Panc1 (cell line): Measurements from ENCODE around the gene ARHGAP31. TPM values are rescaled to one million over a fixed set of nuclear protein-coding genes. Genes with fewer than 3 reads are reported as not detected.

ENCODE experiments used
- ATAC-seq: fragments of 200-7000 bp; cut with Tn5 transposase; 2 replicates; pipeline ENCODE4 v1.9.1; 2020; ENCODE audit warnings: mild to moderate bottlenecking, moderate library complexity
- BruUV-seq: library from RNA; stranded (reverse); fragments of 400-500 nt; replicated peaks from 2 replicates; lab custom pipeline; 2021; lab: Mats Ljungman, UMichigan
- CTCF ChIA-PET: fragments of 300-600 bp; sonication (Branson Sonifier 250); formaldehyde crosslinking; loops from one replicate; lab custom pipeline; 2022; ENCODE audit warnings: antibody characterized with exemption; lab: Charles Lee
- POLR2A ChIA-PET: fragments of 300-600 bp; sonication (Branson Sonifier 250); formaldehyde crosslinking; loops from one replicate; lab custom pipeline; 2022; ENCODE audit warnings: antibody characterized with exemption; lab: Charles Lee
- DNase-seq: peaks from one replicate; pipeline ENCODE4 v3.0.0-alpha.2; 2010; ENCODE audit warnings: low read depth, low spot score
- H3K27ac ChIP-seq: 2 replicates; pipeline ENCODE4 v1.5.1; 2011; ENCODE audit warnings: mild to moderate bottlenecking, low read length, inconsistent platforms
- H3K27me3 ChIP-seq: fragments of 200-500 bp; sonication (Bioruptor generic); 2 replicates; pipeline ENCODE4 v1.6.0; 2014; ENCODE audit warnings: low read length, inconsistent platforms; ENCODE audit not compliant: control insufficient read depth, insufficient read depth
- H3K36me3 ChIP-seq: fragments of 200-500 bp; sonication (Bioruptor generic); 2 replicates; pipeline ENCODE4 v1.5.1; 2014; ENCODE audit warnings: inconsistent platforms, mild to moderate bottlenecking, low read length, moderate library complexity; ENCODE audit not compliant: control insufficient read depth, insufficient read depth
- H3K4me1 ChIP-seq: 2 replicates; pipeline ENCODE4 v1.5.1; 2011; ENCODE audit warnings: inconsistent platforms, mild to moderate bottlenecking, low read length, moderate library complexity; ENCODE audit not compliant: control insufficient read depth, insufficient read depth
- H3K4me3 ChIP-seq, 2 experiments: 2 replicates each; pipeline ENCODE4 v1.5.1; 2011 to 2012; ENCODE audit warnings: low read depth in 2 of 2, low read length in 2 of 2, mild to moderate bottlenecking in 2 of 2, inconsistent platforms in 1 of 2, moderate library complexity in 1 of 2
- H3K9me3 ChIP-seq: fragments of 200-500 bp; sonication (Bioruptor generic); 2 replicates; pipeline ENCODE4 v1.5.1; 2014; ENCODE audit warnings: low read depth, mild to moderate bottlenecking, inconsistent platforms, low read length, moderate library complexity; ENCODE audit not compliant: control insufficient read depth, insufficient read depth
- CTCF ChIP-seq: fragments of 450-650 bp; IDR thresholded peaks from 2 replicates; pipeline ENCODE4 v1.5.1; 2017; ENCODE audit warnings: mild to moderate bottlenecking
- POLR2AphosphoS5 ChIP-seq: IDR thresholded peaks from 2 replicates; pipeline ENCODE4 v1.6.1; 2012; ENCODE audit warnings: mild to moderate bottlenecking, low read depth, low read length, moderate library complexity
- REST ChIP-seq, 2 experiments: IDR thresholded peaks; 2 replicates each; pipeline ENCODE4 v1.6.1; 2011 to 2012; ENCODE audit warnings: low read depth in 2 of 2, control low read depth in 1 of 2, low read length in 1 of 2, mild to moderate bottlenecking in 1 of 2, moderate library complexity in 1 of 2; ENCODE audit not compliant: insufficient read depth in 1 of 2
- SIN3A ChIP-seq: IDR thresholded peaks from 2 replicates; pipeline ENCODE4 v1.6.1; 2012; ENCODE audit warnings: low read depth, mild to moderate bottlenecking, low read length, moderate library complexity, borderline replicate concordance; ENCODE audit not compliant: insufficient read depth
- TCF7L2 ChIP-seq: IDR thresholded peaks from 2 replicates; pipeline ENCODE4 v1.6.1; 2011; ENCODE audit warnings: mild to moderate bottlenecking, low read depth, low read length, inconsistent platforms
- in situ Hi-C: cut with HindIII; loops from 2 replicates; pipeline ENCODE4 v1.10.0; 2016; ENCODE audit warnings: low sequenced_read_pairs, low pct_unique_long_range_greater_than_20kb
- intact Hi-C: fragments of 100-400 bp; cut with micrococcal nuclease; formaldehyde crosslinking; loops from one replicate; pipeline ENCODE4 v1.10.0; 2022; ENCODE audit not compliant: unreplicated experiment
- total RNA-seq: library from RNA; stranded (reverse); gene quantifications from one replicate; pipeline ENCODE4 v1.2.1, GENCODE V29; 2021; ENCODE audit not compliant: unreplicated experiment

ARHGAP31 gene
- total RNA-seq, 1 experiment from 2014 or later: 7.6 TPM

DNA sequence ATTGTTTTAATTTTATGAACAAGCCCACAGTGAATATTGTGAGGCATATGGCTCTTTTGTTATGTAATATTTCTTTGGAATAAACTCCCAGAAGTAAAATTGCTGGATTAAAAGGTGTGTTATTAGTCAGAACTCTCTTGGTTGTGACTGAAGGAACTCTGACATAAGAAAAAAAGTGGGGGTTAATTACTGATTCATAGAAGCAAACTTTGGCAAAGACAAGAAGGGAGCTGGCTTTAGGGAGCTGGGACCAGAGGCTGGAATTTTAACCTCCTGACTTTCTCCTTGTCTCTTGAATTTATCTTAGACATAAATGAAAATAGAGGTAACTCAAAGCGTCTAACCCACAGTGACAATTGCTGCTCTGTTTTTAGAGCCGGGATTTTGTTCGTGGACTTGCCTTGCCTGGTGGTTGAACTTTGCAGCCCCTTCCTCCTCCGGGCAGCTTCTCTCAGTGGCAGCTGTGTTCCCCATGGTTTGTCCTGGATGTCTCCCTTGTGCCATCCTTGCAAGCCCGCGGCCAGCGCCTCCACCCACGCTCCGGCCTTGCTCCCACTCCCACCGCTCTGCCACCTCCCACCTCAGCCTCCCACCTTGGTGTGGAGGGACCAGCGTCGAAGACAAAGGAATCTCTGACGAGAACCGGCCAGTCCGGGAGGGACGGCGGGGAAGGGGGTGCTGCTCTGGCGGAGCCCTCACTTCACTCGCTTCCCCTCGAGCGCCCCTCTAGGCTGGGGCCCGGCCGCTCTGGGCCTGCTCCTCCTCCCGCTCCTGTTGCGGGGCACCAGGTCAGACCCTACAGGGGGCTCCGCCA, 28.0 kb downstream of the ARHGAP31 start:
- H3K4me3 ChIP-seq: peak overlapping the region; percentile 58 to 78
- no peak for DNase-seq
- BruUV-seq: TSS peak; percentile 91
- ATAC-seq: peak; percentile 77
- in situ Hi-C loops: no loop called here
- intact Hi-C loops: no loop called here
- TF ChIP-seq POLR2AphosphoS5: no peak
- TF ChIP-seq REST (IDR thresholded peaks at IDR 0.05; ENCODE audit: insufficient read depth in 1 of 2, low read depth in 2 of 2, low read length in 1 of 2): no peak
- no peak for TF ChIP-seq TCF7L2
- TF ChIP-seq CTCF: no peak; the same call in 1 of the 2 replicates
- TF ChIP-seq SIN3A: no peak
- no peaks in the 10 kb centered on the region for H3K36me3 ChIP-seq
- CTCF ChIA-PET: no interaction called here
- peaks cover 7% of the 10 kb centered on the region for H3K4me1 ChIP-seq
- no peaks in the 10 kb centered on the region for H3K9me3 ChIP-seq
- H3K27me3 ChIP-seq: no peaks in the 10 kb centered on the region
- H3K27ac ChIP-seq: peak overlapping the region; percentile 89
- POLR2A ChIA-PET: no interaction called here

DNA sequence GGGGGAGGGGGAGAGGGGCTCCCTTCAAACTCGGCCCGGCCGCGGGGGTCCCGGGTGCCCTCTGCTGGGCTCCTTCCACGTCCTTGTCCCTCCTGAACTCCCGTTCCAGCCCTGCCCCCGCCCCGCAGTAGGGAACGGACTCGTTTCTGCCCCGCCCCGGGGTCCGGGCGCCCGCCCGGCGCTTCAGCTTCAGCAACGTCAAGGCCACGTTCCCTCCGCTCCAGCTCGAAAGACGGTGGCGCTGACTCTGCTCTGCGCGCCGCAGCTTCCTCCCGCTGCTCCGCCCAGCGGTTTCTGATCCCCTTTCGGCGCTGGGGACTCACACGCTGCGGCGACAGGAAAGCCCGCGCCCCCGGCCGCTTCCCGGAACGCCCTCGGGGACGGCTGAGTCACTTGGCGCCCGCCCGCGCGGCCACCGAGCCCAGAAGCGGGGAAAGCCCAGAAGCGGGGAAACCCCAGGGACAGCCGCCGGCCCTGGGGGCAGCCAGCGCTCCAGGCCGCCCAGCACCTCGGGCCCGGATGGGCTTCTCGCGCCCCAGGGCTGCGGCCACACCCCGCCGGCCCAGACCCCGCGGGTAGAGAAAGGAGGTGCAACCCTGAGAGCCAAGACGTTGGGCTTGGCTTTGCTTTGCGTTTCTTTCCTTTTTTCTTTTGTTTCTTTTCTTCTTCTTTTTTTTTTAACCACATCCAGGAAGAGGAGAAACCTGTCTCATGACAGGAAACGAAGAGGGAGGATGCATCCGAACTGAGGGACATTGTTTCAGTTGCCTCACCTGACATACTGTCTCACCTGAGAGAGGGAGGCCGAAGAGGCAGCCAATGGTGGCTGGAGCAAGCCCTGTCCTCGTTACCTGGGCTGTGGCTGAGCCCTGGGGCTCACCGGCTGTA, 28.9 kb downstream of the ARHGAP31 start:
- H3K27me3 ChIP-seq: no peaks in the 10 kb centered on the region
- intact Hi-C loops (no loop called here), in situ Hi-C loops (no loop called here)
- POLR2A ChIA-PET: no interaction called here
- DNase-seq (peak; percentile 20), ATAC-seq (peak; percentile 95)
- TF ChIP-seq SIN3A: peak; percentile 44; the same call in 1 of the 2 replicates
- TF ChIP-seq REST (IDR thresholded peaks at IDR 0.05; ENCODE audit: insufficient read depth in 1 of 2, low read depth in 2 of 2, low read length in 1 of 2): 0 out of 4 replicates have a peak, but pooled peaks of 1 of the 2 experiments have one; percentile 34
- peak; percentile 77; the same call in 1 of the 2 replicates for TF ChIP-seq CTCF
- no peak for TF ChIP-seq TCF7L2
- TF ChIP-seq POLR2AphosphoS5: peak; percentile 68
- H3K9me3 ChIP-seq: no peaks in the 10 kb centered on the region
- peaks cover 7% of the 10 kb centered on the region for H3K4me1 ChIP-seq
- H3K27ac ChIP-seq: peak overlapping the region; percentile 89
- CTCF ChIA-PET: no interaction called here
- no TSS peak for BruUV-seq
- H3K36me3 ChIP-seq: no peaks in the 10 kb centered on the region
- H3K4me3 ChIP-seq: peak overlapping the region; percentile 58 to 78
